Smooth muscle cell (in vitro differentiated cells): ENCODE results near the gene EXOSC7. TPM values are rescaled to one million over a fixed set of nuclear protein-coding genes. Genes with fewer than 3 reads are reported as not detected.

Source experiments
- DNase-seq: peaks from one replicate; lab custom pipeline; 2025; ENCODE audit not compliant: unreplicated experiment; lab: John Stamatoyannopoulos, UW
- H2AFZ ChIP-seq: fragments of 200-600 bp; sonication (generic); 2 replicates; pipeline ENCODE4 v1.6.0; 2016; ENCODE audit warnings: antibody characterized with exemption, low read depth, mild to moderate bottlenecking
- H3F3A ChIP-seq: fragments of 200-600 bp; sonication (generic); 2 replicates; pipeline ENCODE4 v1.6.0; 2017; ENCODE audit warnings: antibody characterized with exemption, low read depth
- H3K27ac ChIP-seq: fragments of 200-600 bp; sonication (generic); 2 replicates; pipeline ENCODE4 v1.5.1; 2016; ENCODE audit warnings: low read depth, mild to moderate bottlenecking
- H3K27me3 ChIP-seq: fragments of 200-600 bp; sonication (generic); 2 replicates; pipeline ENCODE4 v1.6.1; 2016; ENCODE audit warnings: low read depth, mild to moderate bottlenecking
- H3K36me3 ChIP-seq: fragments of 200-600 bp; sonication (generic); 2 replicates; pipeline ENCODE4 v1.5.1; 2016; ENCODE audit warnings: low read depth
- H3K4me1 ChIP-seq: fragments of 200-600 bp; sonication (generic); 2 replicates; pipeline ENCODE4 v1.5.1; 2016; ENCODE audit warnings: low read depth
- H3K4me2 ChIP-seq: fragments of 200-600 bp; sonication (generic); 2 replicates; pipeline ENCODE4 v1.6.0; 2016; ENCODE audit warnings: mild to moderate bottlenecking
- H3K4me3 ChIP-seq: fragments of 200-600 bp; sonication (generic); 2 replicates; pipeline ENCODE4 v1.5.1; 2016; ENCODE audit warnings: mild to moderate bottlenecking
- H3K79me2 ChIP-seq: fragments of 200-600 bp; sonication (generic); 2 replicates; pipeline ENCODE4 v1.6.0; 2016; ENCODE audit warnings: low read depth, mild to moderate bottlenecking
- H3K9ac ChIP-seq: fragments of 200-600 bp; sonication (generic); 2 replicates; pipeline ENCODE4 v1.6.0; 2016; ENCODE audit warnings: low read depth
- H3K9me3 ChIP-seq: fragments of 200-600 bp; sonication (generic); replicated peaks from 2 replicates; pipeline ENCODE4 v1.5.1; 2016; ENCODE audit warnings: low read depth
- H4K20me1 ChIP-seq: fragments of 200-600 bp; sonication (generic); 2 replicates; pipeline ENCODE4 v1.6.0; 2016; ENCODE audit warnings: low read depth
- WGBS: methylation state at CpG from one replicate; pipeline ENCODE4 v1.1.7; 2016; ENCODE audit warnings: low lambda C conversion rate; 5-methylcytosine and 5-hydroxymethylcytosine counted together
- polyA plus RNA-seq: library from polyadenylated mRNA; unstranded; fragments of >200 nt; fragmentation: Nextera tagmentation; extraction: Ambion mirVana; gene quantifications from 2 replicates; pipeline ENCODE4 v1.2.1, GENCODE V29; 2016
- total RNA-seq: library from RNA; depleted of rRNA; stranded (reverse); fragments of >200 nt; gene quantifications from 2 replicates; pipeline ENCODE4 v1.2.3, GENCODE V29; 2014
- TF ChIP-seq, protein P1 (sequence below): fragments of 200-600 bp; sonication (generic); IDR thresholded peaks from 2 replicates; pipeline ENCODE4 v1.5.1; 2017; ENCODE audit warnings: borderline replicate concordance, mild to moderate bottlenecking, antibody characterized with exemption; ENCODE audit not compliant: insufficient read depth, poor library complexity, severe bottlenecking

The EXOSC7 gene
- total and polyA plus RNA-seq, 2 experiments from 2014 or later, result 42.2 to 49.0 TPM

- H4K20me1 ChIP-seq, result peaks cover 88% of the 10 kb centered on the region
- DNase-seq, result no peak
- H3F3A ChIP-seq, result no peaks in the 10 kb centered on the region
- WGBS, result 65% methylated on average over 6 of the region's 6 CpGs
- TF ChIP-seq, protein P1, sequence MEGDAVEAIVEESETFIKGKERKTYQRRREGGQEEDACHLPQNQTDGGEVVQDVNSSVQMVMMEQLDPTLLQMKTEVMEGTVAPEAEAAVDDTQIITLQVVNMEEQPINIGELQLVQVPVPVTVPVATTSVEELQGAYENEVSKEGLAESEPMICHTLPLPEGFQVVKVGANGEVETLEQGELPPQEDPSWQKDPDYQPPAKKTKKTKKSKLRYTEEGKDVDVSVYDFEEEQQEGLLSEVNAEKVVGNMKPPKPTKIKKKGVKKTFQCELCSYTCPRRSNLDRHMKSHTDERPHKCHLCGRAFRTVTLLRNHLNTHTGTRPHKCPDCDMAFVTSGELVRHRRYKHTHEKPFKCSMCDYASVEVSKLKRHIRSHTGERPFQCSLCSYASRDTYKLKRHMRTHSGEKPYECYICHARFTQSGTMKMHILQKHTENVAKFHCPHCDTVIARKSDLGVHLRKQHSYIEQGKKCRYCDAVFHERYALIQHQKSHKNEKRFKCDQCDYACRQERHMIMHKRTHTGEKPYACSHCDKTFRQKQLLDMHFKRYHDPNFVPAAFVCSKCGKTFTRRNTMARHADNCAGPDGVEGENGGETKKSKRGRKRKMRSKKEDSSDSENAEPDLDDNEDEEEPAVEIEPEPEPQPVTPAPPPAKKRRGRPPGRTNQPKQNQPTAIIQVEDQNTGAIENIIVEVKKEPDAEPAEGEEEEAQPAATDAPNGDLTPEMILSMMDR, result no peak
- no peaks in the 10 kb centered on the region for H3K36me3 ChIP-seq
- no peaks in the 10 kb centered on the region for H3K27me3 ChIP-seq
- H3K4me1 ChIP-seq, result no peaks in the 10 kb centered on the region
- H3K4me3 ChIP-seq, result no peak overlapping the region
- H2AFZ ChIP-seq, result no peak overlapping the region
- no peak overlapping the region for H3K4me2 ChIP-seq
- H3K79me2 ChIP-seq, result peaks cover 22% of the 10 kb centered on the region
- peak overlapping the region; percentile 52 for H3K27ac ChIP-seq
- H3K9me3 ChIP-seq, result no peaks in the 10 kb centered on the region
- no peak overlapping the region for H3K9ac ChIP-seq
Measured at GRCh38 chr3:44962621-44963393, 13.2 kb upstream of the EXOSC7 start.

DNA sequence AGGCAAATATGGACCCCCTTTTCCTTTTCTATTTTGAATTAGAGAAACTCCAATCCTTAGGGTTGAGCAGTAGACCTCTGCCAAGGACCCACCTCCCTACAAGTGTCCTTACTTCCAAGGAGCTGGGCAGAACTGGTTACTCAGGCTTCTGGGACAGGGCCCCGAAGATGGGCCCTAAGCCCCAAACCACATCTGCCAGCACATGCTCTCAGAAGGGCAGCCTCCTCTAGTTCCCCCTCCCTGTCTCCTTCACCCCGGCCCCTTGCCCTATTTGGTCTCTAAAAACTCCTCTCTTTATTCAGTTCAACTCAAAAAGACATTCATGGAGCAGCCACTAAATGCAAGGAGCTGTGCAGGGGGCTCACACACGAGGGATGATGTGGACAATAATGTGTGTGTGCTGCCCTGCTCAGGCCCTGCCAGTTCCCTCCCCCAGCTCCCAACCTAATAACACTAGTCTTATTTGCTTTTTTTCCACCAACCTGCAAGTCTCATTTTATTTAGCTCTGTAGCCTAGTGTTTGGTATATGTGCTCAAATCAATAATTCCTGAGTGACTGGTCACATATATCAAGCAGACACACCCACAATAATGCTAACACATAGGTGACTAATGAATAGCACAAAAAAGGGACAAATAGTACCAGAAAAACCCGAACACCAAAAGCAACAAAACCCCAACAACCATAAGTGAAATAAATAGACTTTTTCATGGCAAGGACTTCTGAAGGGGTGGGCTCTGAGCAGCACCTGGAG is 12.3 kb upstream of the EXOSC7 start:
- no peaks in the 10 kb centered on the region for H3K9me3 ChIP-seq
- H3K4me2 ChIP-seq, result no peak overlapping the region
- H3F3A ChIP-seq, result no peaks in the 10 kb centered on the region
- DNase-seq, result no peak
- H2AFZ ChIP-seq, result no peak overlapping the region
- peaks cover 22% of the 10 kb centered on the region for H3K79me2 ChIP-seq
- H3K9ac ChIP-seq, result no peak overlapping the region
- no peak overlapping the region for H3K4me3 ChIP-seq
- H3K36me3 ChIP-seq, result no peaks in the 10 kb centered on the region
- no peaks in the 10 kb centered on the region for H3K4me1 ChIP-seq
- H4K20me1 ChIP-seq, result peaks cover 84% of the 10 kb centered on the region
- no peaks in the 10 kb centered on the region for H3K27me3 ChIP-seq
- no peak overlapping the region for H3K27ac ChIP-seq
- 91% methylated on average over 4 of the region's 4 CpGs for WGBS
- TF ChIP-seq, protein P1, result no peak

DNA sequence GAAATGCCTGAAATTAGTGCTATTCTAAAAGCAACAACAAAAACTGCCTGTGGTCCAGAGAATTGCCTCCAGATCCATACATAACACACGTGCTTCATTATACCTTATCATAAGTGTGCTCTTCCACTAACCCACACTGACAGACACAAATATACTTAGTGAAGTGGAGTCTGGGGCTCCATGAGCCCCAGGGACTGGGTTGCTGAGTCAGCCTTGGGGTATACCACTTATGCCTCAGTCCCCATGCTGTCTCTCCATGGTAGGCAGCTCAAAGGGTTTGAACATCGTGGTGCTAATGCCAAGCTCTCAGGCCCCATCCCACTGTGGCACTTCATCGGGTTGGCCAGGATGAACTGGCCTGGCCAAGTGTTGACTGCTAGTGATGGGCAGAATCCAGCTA is 10.9 kb upstream of the EXOSC7 start:
- H4K20me1 ChIP-seq, result peaks cover 81% of the 10 kb centered on the region
- peaks cover 28% of the 10 kb centered on the region for H3K79me2 ChIP-seq
- 86% methylated on average over 3 of the region's 3 CpGs for WGBS
- no peak overlapping the region for H3K4me3 ChIP-seq
- H3K9me3 ChIP-seq, result no peaks in the 10 kb centered on the region
- no peaks in the 10 kb centered on the region for H3K4me1 ChIP-seq
- H3F3A ChIP-seq, result no peaks in the 10 kb centered on the region
- no peak overlapping the region for H3K4me2 ChIP-seq
- TF ChIP-seq, protein P1, result no peak
- no peak overlapping the region for H3K9ac ChIP-seq
- no peaks in the 10 kb centered on the region for H3K27me3 ChIP-seq
- H2AFZ ChIP-seq, result no peak overlapping the region
- H3K27ac ChIP-seq, result no peak overlapping the region
- no peak for DNase-seq
- H3K36me3 ChIP-seq, result no peaks in the 10 kb centered on the region
